HK-2 (cell line): ENCODE results near the gene IFIT1.
"Not testable (repeated sequence)": the region's sequence is repeated elsewhere in the genome, so short reads cannot be mapped to it uniquely, and the experiment has no call there.

ENCODE experiments used
- DNase-seq: peaks from one replicate; pipeline ENCODE4 v3.0.0-alpha.2; 2018; ENCODE audit not compliant: unreplicated experiment

IFIT1 gene

DNA sequence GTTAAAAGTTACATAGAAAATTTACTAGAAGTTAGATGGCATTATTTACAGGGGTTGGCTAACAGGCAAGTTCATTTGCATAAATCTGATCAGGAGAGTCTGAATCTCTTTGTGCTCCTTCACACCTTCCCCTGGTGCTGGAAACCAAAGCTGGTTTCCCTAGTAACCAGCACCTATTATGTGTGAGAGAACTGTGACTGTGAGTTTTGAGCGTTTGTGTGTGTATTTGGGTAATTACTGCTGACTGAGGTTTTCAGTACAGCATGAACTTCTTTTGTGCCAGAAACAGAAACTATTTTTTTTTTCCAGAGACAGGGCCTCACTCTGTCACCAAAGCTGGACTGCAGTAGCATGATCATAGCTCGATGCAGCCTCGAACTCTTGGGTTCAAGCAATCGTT lies 24.9 kb upstream of the IFIT1 start:
- DNase-seq: no peak

DNA sequence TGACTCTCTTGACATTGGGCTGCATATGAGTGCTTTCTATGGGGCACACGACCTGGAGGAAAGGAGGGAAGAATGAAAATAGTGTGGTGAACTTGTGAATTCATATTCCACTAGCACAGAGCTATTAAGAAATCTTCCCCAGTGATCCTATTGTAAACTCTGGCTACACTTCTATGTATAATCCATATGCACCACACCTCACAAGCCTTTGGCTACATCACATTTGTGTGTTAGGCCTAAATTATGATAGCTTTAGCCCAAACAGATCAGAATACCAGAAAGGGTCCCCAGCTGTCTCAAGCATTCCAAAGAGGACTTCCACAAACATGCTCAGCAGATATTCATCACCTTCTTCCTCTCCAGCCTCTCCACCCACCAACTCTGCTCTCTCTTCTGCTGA lies 24.3 kb upstream of the IFIT1 start:
- no peak for DNase-seq

DNA sequence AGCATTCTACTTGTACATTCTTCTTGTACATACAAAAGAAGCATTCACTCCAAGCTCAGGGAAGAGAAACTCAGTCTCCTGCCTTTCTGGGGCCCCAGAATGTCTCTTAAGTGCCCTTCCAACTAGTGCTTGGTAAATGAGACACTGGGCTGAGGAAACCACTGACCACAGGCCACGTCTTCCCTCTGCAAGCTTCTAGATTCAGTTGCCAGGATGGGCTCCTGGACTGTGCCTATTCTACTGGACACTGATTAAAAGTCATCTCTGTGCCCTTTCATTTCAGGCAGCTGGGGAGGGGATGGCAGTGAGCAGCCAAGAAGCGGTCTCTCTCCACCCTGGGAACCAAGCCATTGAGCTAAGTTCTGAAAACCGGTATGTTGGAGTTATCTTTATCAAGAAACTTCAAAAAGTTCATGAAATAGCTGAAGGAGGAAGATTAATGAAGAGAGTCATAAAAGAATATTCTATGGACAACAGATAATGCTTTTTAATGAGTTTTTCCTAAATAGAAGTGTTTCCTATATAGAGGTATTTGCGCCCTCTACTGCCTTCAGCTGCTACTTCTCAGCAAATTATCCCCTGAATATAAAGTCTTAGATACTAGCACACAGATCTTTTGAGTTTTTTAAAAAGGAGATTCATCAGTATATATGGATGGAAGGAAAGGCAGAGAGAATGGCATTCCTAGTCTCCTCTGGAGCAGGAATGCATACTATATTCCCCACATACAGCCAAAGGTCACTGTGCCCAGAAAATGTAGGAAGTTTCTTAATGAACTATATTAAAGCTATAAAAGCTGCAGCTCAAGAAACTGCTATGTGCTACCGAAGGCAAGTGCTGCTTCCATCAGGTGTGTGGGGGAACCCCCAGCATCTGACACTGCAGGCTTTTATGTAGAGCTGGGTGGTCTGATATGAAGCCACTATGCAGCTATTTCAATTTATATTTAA lies 23.0 kb upstream of the IFIT1 start:
- DNase-seq: peak; percentile 53

DNA sequence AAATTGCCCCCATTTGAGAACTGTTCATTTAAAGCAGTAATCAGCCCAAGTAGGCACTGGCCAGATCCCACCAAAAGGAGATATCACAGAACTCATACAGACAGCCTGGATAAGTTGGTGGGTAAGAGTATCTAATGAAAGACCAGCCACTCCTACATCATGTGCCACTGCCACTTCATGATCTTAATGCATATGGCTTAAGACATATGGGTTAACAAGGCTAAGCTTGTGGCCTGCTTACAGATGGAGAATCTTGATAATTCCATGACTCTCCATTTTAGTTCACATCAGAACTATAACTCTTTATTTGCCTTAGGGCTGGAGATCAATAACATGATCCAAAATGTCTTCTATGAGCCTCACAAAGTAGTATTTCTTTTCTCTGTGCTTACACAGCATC lies 21.3 kb upstream of the IFIT1 start:
- DNase-seq: no peak

DNA sequence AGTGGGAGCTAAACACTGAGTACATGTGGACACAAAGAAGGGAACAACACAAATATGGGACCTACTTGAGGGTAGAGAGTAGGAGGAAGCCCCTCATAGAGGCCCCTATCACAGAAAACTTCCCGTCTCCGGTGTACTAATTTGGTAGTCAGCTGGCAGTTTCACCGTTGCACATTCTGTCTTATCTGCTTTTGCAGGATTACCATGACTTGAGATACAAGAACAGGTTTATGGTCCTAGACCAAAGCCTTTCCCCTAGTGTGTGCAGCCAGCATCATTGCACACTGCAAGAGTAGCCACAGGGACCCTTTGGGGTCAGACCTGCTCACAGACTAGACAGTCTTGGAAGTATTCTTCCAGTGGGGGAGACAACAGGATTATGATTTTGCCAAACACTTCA lies 20.4 kb upstream of the IFIT1 start:
- no peak for DNase-seq

DNA sequence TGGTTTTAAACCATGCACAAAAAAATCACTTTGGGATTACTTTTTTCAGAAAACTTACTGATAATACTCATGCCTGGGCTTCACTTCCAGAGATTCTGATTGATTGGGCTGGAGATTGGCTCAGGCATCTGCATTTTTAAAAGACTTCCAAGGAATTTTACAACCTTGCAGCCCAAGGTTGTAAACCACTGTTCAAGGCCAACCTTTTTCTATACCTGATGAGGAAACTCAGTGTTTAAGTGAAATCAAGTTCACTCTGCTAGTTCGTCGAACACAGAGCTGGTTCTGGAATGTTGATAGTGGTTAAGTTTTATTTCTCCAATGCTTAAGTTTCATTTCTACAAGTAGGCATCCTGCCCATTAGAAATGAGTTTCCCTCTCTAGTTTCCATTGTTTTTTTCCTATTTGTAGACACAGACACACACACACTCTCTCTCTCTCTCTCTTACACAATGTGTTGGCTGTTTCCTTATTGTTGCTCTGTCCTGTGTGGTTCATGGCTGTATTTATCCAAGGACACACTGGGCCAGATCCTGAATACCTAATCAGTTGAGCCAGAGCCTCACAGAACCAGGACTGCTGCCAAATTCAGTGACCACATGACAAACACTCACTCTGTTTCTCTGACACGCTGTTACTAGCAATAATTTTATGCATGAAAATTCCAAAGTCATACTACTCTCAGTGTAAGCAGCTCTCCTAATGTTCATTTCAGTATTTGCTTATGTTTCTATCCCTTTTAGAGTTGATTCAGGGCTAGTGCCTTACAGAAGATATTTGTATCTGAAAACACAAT lies 18.3 kb upstream of the IFIT1 start:
- peak; percentile 24 for DNase-seq

DNA sequence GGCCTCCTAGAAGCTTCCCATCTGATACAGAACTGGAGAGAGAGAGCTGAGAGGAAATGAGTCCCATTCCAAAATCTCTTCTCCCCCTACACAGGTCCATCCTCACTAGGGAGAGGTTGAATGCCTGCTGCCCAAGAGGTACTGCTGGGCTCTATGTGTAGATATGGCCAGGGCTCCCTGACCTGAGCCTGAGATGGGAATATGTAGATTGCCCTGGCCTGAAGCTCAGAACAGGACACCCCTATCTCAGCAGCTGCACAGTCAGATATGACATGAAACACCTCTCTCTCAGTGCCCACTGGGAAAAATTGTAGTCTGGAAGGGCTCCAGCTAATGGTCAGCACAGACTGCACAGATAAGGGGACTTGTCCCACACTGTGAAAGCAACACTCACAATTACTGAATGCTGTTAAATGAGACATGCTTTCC lies 17.7 kb upstream of the IFIT1 start:
- DNase-seq: no peak

DNA sequence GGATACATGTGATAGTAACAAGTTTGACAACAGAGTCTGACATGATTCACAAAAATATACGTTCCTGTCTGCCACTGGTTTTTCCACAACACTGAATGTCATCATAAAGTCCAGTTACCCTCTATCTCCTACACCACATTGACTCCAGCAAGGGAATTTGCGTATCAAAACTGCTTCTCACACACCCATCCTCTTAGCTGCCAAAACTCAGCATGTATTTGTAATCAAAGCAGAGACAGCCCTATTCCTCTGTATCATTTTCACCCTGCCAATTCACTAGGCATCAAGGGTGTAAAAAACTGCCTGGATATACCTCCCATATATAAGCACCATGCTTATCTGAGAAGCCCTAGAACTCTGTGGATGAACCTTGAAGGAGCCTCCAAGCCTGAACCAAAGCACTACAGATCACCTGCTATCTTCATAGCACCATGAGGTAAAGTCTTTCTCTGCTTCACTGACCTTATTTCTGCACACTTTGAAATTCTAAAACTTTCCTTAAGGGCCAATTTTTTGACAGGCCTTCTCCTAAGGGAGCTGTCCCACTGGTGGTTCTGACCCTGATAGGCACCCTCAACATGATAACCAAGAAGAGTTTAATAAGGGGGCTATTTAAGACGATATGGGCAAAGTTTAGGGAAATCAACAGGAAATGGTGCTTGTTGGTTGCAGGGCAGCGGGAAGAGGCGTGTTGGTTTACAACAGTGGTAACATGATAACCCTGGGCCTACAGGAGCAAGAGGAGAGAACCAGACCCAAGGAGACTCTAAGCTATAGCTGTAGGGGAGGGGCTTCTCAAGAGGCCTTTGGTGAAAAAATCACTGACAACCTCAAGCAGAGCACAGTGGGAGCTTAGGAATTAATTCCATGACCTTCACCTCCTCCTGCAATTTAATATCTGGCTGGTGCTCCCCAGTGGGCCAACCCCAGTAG lies 14.5 kb upstream of the IFIT1 start, which contains the start of gene IFIT1B:
Gene IFIT1B (plus strand): TSS at position 352 of the 933 bp plus-strand sequence. CDS start 80 bp downstream, at position 432.
- no peak for DNase-seq

DNA sequence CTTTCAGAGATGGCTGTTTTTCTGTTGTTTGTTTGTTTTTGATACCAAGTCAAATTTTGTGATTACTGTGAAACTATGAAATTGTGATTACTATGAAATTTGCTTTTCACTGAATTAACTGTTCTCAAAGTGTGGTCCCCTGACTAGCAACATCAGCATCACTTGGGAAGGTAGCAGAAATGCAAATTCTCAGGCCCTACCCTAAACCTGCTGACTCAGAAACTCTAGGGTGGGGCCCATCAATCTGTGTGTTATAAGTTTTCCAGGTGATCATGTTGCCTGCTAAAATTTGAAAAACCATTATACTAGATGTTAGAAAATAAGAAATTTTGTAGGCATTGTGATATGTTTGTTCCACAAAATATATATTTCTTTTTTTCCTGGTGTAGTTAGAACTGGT lies 13.3 kb upstream of the IFIT1 start:
- no peak for DNase-seq

DNA sequence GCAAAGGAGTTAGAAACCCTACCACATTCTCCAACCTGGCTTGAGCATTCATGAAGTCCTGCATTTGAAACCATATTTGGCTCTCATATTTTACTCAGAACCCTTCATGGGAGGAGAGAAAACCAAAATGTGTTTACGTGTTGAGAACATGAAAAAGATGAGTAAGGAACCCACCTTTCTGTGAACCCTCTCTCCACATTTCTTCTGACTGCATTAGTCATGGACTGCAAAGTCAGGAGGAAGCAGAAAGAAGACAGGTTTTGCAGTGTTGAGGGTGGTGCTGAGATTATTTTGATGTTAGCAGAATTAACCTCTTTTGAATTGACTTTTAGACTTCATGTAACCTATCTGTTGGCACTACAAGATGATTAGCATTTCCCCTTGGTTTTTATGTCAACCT lies 9.7 kb upstream of the IFIT1 start:
- no peak for DNase-seq

DNA sequence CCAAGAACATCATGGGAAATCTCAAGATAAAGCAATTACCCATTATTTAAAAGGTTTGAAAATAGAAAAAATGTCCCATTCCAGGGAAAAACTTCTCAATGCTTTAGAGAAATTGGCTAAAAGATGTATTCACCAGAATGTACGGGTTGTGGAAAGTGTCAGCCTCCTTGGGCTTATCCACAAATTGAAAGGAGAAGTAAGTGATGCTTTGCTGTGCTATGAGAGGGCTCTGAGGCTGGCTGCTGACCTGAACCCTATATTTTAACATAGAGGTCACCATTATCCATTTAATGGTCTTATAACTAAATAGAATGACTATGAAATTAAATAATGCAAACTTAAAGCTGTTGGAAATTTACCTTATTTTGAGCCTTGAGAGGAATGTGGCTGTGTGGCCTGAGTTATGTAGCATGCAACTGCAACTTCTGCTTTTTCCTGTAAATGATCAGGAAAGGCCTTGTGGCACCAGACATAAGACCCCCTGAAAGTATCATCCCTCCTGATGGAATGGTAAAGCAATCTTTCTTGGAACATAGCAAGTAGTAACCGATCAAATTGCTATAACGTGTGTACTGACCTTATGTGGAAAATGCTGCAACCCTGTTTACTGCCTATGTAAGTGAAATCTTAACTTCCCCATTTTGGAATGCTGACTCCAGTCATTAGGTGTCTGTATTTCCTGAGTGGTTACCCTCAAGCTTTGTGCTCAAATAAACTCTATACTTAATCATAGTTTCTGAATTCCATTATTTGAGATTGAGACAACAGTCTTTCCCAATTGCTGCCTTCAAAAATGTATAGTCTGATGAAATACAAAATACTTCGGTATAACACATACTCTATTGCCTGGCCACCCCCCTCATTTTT lies 7.7 kb upstream of the IFIT1 start:
- DNase-seq: no peak

DNA sequence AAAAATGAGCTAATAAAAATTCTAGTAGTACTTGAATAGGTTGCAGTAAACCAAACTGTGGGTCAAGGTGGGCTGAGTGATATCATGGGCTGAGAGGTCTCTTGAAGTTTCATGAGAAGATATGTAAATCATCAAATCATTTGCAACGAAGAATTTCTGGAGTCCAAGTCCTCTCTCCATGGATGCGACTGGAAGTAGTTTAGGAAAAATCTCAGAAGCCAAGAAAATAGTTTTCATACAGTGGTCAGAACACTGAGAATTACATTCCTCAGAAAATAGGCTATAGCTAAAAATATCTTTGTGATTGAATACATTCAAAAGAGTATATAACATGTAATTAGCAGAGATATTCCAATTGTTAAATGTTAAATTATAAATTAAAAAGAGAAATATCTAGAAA lies 3.6 kb upstream of the IFIT1 start:
- no peak for DNase-seq

DNA sequence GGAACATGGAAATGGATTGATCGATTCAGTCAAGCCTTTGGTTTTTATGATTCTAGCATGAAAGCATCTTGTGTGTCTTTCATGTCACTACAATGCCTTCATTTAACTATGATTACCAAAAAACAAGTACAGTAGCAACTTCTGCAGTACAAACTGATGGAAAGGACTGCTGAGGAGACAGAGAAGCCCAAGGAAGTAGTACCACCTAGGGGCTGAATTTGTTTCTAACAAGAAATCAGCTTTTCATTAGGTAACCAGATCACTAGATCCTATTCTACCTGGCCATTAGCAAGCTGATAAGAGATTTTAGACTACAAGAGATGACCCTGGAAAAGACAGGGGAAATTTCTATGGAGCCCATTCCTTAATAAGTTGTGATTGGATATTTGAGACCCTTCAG lies 3.2 kb upstream of the IFIT1 start:
- DNase-seq: no peak

DNA sequence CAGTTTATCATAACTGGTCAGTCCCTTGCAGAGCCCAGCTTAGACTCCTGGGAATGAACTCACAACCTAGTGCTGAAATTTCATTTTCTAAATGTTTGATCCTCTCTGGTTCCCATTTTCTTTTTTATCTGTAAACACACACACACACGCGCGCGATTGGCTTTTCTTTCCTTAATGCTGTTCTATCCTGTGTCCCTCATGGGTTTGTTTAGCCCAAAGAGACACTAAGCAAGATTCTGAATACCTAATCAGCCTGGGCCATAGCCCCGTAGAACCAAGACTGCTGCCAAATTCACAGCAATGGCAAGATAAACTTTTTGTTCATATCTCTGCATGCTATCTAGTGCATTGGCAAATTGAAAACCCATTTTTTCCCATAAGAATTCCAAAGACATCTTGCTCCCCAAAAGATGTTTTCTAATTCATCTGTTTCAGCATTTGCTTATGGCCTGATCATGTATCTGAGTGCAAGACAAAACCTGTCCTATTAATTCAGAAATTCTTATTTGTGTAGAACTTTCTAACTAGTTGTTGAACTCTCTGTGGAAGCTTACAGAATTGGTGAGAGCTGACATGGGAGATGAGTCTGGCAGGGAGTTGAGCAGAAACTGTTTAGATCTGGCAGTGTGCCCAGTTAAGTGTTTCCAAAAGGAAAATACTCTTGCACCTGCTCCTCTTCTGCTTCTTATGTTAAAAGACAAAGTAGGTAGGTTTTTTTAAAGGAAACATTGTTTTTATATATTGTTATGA lies 1.8 kb upstream of the IFIT1 start:
- DNase-seq: no peak

DNA sequence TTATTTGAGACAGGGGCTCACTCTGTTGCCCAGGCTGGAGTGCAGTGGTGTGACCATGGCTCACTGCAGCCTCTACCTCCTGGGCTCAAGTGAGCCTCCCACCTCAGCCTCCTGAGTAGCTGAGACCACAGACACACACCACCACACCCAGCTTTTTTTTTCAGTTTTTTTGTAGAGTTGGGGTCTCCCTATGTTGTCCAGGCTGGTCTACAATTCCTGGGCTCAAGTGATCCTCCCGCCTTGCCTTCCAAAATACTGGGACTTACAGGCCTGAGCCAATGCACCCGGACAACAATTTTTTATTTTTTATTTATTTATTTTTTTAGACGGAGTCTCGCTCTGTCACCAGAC lies 1.2 kb upstream of the IFIT1 start:
- not testable (repeated sequence) for DNase-seq

DNA sequence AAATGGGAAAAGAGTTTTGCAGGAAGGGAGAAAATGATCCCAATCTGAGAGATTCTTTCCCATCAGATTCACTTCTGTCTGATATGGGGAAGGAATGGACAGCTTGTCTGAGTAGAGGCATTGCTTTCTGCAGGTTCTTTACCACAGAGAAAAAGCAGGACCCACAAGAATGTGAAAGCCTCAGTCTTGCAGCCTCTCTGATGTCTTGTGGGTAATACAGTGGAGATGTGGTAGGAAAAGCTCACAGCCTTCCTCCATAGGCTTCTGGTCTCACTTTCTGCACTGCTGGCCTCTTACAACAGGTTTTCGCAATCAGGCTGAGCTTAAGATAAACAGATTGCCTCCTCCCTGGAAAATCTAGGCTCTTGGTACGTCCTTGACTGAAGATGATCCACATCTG lies 551 bp downstream of the IFIT1 start:
- DNase-seq: no peak

DNA sequence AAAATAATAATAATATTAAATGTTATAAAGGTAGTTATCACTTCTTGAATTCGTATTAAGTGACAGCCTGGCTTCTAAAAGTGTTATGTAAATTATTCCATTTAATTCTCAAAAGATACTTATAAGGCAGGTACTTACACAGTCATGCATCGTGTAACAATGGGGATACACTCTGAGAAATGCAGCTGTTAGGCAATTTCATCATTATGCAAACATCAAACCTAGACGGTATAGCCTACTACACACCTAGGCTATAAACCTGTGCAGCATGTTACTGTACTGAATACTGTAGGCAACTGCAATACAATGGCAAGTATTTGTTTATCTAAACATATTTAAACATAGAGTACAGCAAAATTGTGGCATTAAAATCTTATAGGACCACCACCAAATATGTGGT lies 1.5 kb downstream of the IFIT1 start:
- no peak for DNase-seq

DNA sequence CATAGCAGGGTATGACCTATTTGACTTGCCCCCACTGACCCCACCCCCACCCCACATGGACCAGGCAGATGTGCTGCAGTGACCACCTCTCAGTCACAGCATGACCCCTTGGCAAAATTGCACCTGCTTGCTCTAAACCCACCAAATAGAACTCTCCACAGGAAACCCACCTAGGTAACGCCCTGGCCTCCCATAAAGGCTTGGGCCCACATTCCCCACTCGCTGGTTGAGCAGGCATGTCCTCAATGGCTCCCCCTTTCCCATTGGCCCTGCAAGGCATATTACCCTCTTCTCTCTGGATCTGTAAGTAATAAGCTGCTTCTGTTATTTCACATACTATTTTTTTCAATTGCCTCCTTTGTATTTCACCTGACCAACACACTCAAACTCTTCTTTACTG lies 2.7 kb downstream of the IFIT1 start:
- DNase-seq: no peak

DNA sequence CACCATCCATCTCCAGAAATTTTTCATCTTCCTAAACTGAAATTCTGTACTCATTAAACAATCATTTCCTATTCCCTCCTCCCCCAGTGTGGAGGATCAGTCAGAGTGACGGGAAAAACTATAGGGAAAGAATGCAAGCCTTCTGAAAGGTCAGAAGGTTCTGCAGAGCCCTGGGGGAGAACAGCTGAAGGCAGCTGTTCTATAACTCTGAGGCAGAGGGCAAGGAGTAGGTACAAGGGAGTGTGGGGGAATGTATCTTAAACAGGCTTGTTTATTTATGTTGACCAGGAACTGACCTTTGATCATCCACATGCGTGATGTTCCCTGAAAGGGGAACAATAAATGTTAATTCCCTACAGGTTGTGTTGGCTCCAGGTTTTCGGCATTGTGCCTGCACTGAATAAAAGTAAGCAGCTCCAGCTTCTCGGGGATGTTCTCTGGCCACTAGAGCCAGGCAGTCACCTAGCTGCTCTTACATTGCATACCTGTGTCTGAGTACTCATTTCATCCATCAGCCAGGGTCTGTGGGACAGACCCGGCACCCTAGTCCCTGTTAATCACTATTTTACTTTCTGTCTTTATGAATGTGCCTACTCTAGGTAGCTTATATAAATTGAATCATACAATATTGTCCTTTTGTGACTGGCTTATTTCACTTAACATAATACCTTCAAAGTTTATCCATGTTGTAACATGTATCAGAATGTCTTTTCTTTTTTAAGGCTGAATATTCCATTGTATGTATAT lies 5.8 kb downstream of the IFIT1 start:
- no peak for DNase-seq
